Trophoblast cell (in vitro differentiated cells and primary cell): ENCODE measurements around the gene MAP4K4.

Experiments used
- DNase-seq, 2 donors: peaks; one replicate each; pipeline ENCODE4 v3.0.0-alpha.2; 2016
- H2AFZ ChIP-seq: 2 replicates; pipeline ENCODE4 v1.6.1; 2013; ENCODE audit warnings: low read length, moderate library complexity, mild to moderate bottlenecking; ENCODE audit not compliant: insufficient read depth, poor library complexity
- H2AK5ac ChIP-seq: 2 replicates; pipeline ENCODE4 v1.6.1; 2013; ENCODE audit warnings: mild to moderate bottlenecking, low read length
- H2BK120ac ChIP-seq: 2 replicates; pipeline ENCODE4 v1.6.1; 2013; ENCODE audit warnings: low read length, mild to moderate bottlenecking, moderate library complexity; ENCODE audit not compliant: insufficient read depth, poor library complexity
- H2BK12ac ChIP-seq: 2 replicates; pipeline ENCODE4 v1.6.1; 2013; ENCODE audit warnings: mild to moderate bottlenecking, low read length, moderate library complexity
- H2BK5ac ChIP-seq: 2 replicates; pipeline ENCODE4 v1.6.1; 2013; ENCODE audit warnings: low read length, low read depth, moderate library complexity, mild to moderate bottlenecking; ENCODE audit not compliant: poor library complexity
- H3K14ac ChIP-seq: 2 replicates; pipeline ENCODE4 v1.6.1; 2013; ENCODE audit warnings: mild to moderate bottlenecking, low read length
- H3K18ac ChIP-seq: 2 replicates; pipeline ENCODE4 v1.6.1; 2013; ENCODE audit warnings: mild to moderate bottlenecking, low read length
- H3K23ac ChIP-seq: 2 replicates; pipeline ENCODE4 v1.6.1; 2013; ENCODE audit warnings: low read length
- H3K27ac ChIP-seq: 2 replicates; pipeline ENCODE4 v1.5.1; 2013; ENCODE audit warnings: low read depth, mild to moderate bottlenecking, inconsistent platforms, low read length, moderate library complexity
- H3K27me3 ChIP-seq: 2 replicates; pipeline ENCODE4 v1.6.1; 2013; ENCODE audit warnings: inconsistent platforms, mild to moderate bottlenecking, low read length, moderate library complexity; ENCODE audit not compliant: insufficient read depth
- H3K36me3 ChIP-seq, 2 experiments: 1 replicate in 1 of 2; 2 replicates in 1 of 2; pipeline ENCODE4 v1.6.1; 2013; ENCODE audit warnings: low read length in 2 of 2, mild to moderate bottlenecking in 2 of 2, moderate library complexity in 1 of 2; ENCODE audit not compliant: insufficient read depth in 2 of 2, control insufficient read depth in 1 of 2
- H3K4ac ChIP-seq: 2 replicates; pipeline ENCODE4 v1.6.1; 2013; ENCODE audit warnings: low read depth, mild to moderate bottlenecking, low read length, moderate library complexity
- H3K4me1 ChIP-seq, 2 experiments: 1 replicate in 1 of 2; 2 replicates in 1 of 2; pipeline ENCODE4 v1.6.1; 2013; ENCODE audit warnings: low read length in 2 of 2, mild to moderate bottlenecking in 2 of 2, moderate library complexity in 1 of 2; ENCODE audit not compliant: insufficient read depth in 2 of 2, control insufficient read depth in 1 of 2
- H3K4me2 ChIP-seq: 2 replicates; pipeline ENCODE4 v1.6.1; 2013; ENCODE audit warnings: inconsistent platforms, mild to moderate bottlenecking, low read length, moderate library complexity
- H3K4me3 ChIP-seq: 2 replicates; pipeline ENCODE4 v1.5.1; 2013; ENCODE audit warnings: mild to moderate bottlenecking, low read depth, low read length, inconsistent platforms
- H3K79me1 ChIP-seq: one replicate; pipeline ENCODE4 v1.6.1; 2013; ENCODE audit warnings: low read length
- H3K79me2 ChIP-seq: 2 replicates; pipeline ENCODE4 v1.6.1; 2013; ENCODE audit warnings: low read length, mild to moderate bottlenecking; ENCODE audit not compliant: control insufficient read depth, insufficient read depth, poor library complexity
- H3K9ac ChIP-seq: 2 replicates; pipeline ENCODE4 v1.6.1; 2013; ENCODE audit warnings: mild to moderate bottlenecking, low read length
- H3K9me3 ChIP-seq: 2 replicates; pipeline ENCODE4 v1.6.1; 2013; ENCODE audit warnings: low read depth, mild to moderate bottlenecking, control low read depth, inconsistent platforms, low read length; ENCODE audit not compliant: insufficient read depth
- H4K12ac ChIP-seq: 2 replicates; pipeline ENCODE4 v1.6.1; 2013; ENCODE audit warnings: low read depth, mild to moderate bottlenecking, low read length, moderate library complexity
- H4K8ac ChIP-seq: 2 replicates; pipeline ENCODE4 v1.6.1; 2013; ENCODE audit warnings: low read depth, mild to moderate bottlenecking, low read length, moderate library complexity
- H4K91ac ChIP-seq: one replicate; pipeline ENCODE4 v1.6.1; 2013; ENCODE audit warnings: low read depth, mild to moderate bottlenecking, low read length, moderate library complexity
- WGBS: extraction: QIAGEN DNeasy Blood & Tissue Kit; methylation state at CpG from one replicate; pipeline ENCODE4 v1.1.7; 2013; ENCODE audit warnings: missing lambda C conversion rate; ENCODE audit not compliant: insufficient read length, insufficient coverage; ENCODE audit errors: extremely low coverage; 5-methylcytosine and 5-hydroxymethylcytosine counted together

Gene MAP4K4

GRCh38 chr2:101871480-101871879 lies 174.0 kb downstream of the MAP4K4 start:
- H3K4me2 ChIP-seq = no peak overlapping the region
- H3K27me3 ChIP-seq = no peaks in the 10 kb centered on the region
- H2BK12ac ChIP-seq = no peak overlapping the region
- no peak overlapping the region for H2BK120ac ChIP-seq
- DNase-seq = no peak
- peak overlapping the region; percentile 98 for H3K23ac ChIP-seq
- no peak overlapping the region for H4K91ac ChIP-seq
- no peak overlapping the region for H2BK5ac ChIP-seq
- no peaks in the 10 kb centered on the region for H3K79me1 ChIP-seq
- H3K9me3 ChIP-seq = peaks cover 2% of the 10 kb centered on the region
- H3K27ac ChIP-seq = no peak overlapping the region
- no peak overlapping the region for H3K18ac ChIP-seq
- H3K4me1 ChIP-seq = no peaks in the 10 kb centered on the region
- H3K36me3 ChIP-seq = peaks cover 34 to 59% of the 10 kb centered on the region in 2 experiments
- H3K14ac ChIP-seq = no peak overlapping the region
- H3K4me3 ChIP-seq = peak overlapping the region; percentile 37
- WGBS = no CpG with 5 or more reads among the region's 5 CpGs
- H2AK5ac ChIP-seq = no peak overlapping the region
- no peak overlapping the region for H4K8ac ChIP-seq
- no peaks in the 10 kb centered on the region for H3K79me2 ChIP-seq
- no peak overlapping the region for H3K4ac ChIP-seq
- no peak overlapping the region for H4K12ac ChIP-seq
- H3K9ac ChIP-seq = no peak overlapping the region
- no peak overlapping the region for H2AFZ ChIP-seq

DNA sequence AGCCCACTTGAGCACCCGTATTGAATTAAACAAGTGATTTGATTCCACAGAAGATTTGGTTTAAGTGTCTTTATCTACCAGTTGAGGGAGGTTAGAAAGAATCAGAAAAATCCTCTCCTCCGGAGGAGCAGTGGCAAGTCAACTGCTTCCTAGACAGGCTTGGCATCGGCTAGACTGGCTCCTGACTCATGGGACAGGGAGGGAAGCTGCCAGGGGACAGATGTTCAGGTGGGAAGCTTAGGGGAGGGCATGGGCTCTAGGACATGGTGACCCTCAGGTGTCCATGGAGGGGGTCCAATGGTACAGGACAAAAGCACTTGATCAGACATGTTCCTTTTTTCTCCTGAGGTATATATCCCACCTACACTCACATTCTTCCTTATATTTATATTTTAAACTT lies 175.0 kb downstream of the MAP4K4 start:
- no peak overlapping the region for H3K23ac ChIP-seq
- no peak overlapping the region for H3K4me3 ChIP-seq
- no peak overlapping the region for H3K18ac ChIP-seq
- H3K79me2 ChIP-seq = no peaks in the 10 kb centered on the region
- no peak overlapping the region for H2BK12ac ChIP-seq
- H3K36me3 ChIP-seq = peaks cover 33 to 57% of the 10 kb centered on the region in 2 experiments
- H3K4me1 ChIP-seq = no peaks in the 10 kb centered on the region
- H2AK5ac ChIP-seq = no peak overlapping the region
- no peak overlapping the region for H2AFZ ChIP-seq
- H4K12ac ChIP-seq = no peak overlapping the region
- H3K9ac ChIP-seq = no peak overlapping the region
- no peak for DNase-seq
- H3K27ac ChIP-seq = no peak overlapping the region
- no peak overlapping the region for H3K14ac ChIP-seq
- no CpG with 5 or more reads among the region's 3 CpGs for WGBS
- no peak overlapping the region for H3K4me2 ChIP-seq
- peaks cover 2% of the 10 kb centered on the region for H3K9me3 ChIP-seq
- H2BK5ac ChIP-seq = no peak overlapping the region
- no peak overlapping the region for H2BK120ac ChIP-seq
- no peak overlapping the region for H4K91ac ChIP-seq
- H3K79me1 ChIP-seq = no peaks in the 10 kb centered on the region
- H3K4ac ChIP-seq = no peak overlapping the region
- H3K27me3 ChIP-seq = no peaks in the 10 kb centered on the region
- H4K8ac ChIP-seq = no peak overlapping the region

DNA sequence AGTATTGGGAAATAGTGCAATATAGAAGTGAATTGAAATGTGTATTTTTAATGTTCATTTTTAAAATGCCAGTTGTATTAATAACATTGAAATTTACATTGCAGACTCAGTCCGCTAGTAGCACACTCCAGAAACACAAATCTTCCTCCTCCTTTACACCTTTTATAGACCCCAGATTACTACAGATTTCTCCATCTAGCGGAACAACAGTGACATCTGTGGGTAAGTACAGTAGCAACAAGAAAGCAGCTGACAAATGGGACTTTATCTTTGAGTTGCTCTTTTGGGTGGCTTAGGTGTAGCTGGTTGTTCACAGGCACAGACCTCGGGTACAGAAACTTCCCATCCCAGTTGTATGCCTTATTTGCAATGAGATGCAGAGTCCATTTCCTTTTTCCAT lies 176.0 kb downstream of the MAP4K4 start:
- Histone ChIP-seq H3K27me3 (no peaks in the 10 kb centered on the region), H3K4me2 (no peak overlapping the region), H4K8ac (no peak overlapping the region), H4K12ac (no peak overlapping the region), H3K4me1 (no peaks in the 10 kb centered on the region), H3K9ac (no peak overlapping the region), H3K9me3 (peaks cover 2% of the 10 kb centered on the region), H3K14ac (no peak overlapping the region), H3K23ac (no peak overlapping the region), H2BK120ac (no peak overlapping the region), H3K36me3 (peaks cover 31 to 55% of the 10 kb centered on the region in 2 experiments), H3K4me3 (no peak overlapping the region), H2BK5ac (no peak overlapping the region), H3K27ac (no peak overlapping the region), H2AFZ (no peak overlapping the region), H2BK12ac (no peak overlapping the region), H3K79me2 (no peaks in the 10 kb centered on the region), H4K91ac (no peak overlapping the region), H3K4ac (no peak overlapping the region), H2AK5ac (no peak overlapping the region), H3K79me1 (no peaks in the 10 kb centered on the region), H3K18ac (no peak overlapping the region)
- DNase-seq = peak in 1 of 2 donors; percentile 19
- no CpG with 5 or more reads among the region's 3 CpGs for WGBS

DNA sequence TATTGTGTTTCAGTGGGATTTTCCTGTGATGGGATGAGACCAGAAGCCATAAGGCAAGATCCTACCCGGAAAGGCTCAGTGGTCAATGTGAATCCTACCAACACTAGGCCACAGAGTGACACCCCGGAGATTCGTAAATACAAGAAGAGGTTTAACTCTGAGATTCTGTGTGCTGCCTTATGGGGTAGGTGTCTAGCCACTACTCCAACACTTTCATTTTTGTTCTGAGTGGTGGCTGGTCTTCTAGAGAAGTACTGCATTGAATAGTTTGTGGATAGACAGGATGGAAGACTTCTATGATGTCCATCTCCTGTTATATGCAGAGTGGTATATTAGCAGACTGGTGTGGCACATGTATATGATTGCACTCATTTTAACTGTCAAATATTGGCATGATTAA lies 176.6 kb downstream of the MAP4K4 start:
- no peak overlapping the region for H4K91ac ChIP-seq
- no peak overlapping the region for H3K4me3 ChIP-seq
- H3K27me3 ChIP-seq = no peaks in the 10 kb centered on the region
- no peak overlapping the region for H2BK5ac ChIP-seq
- no peak overlapping the region for H2BK120ac ChIP-seq
- H3K9me3 ChIP-seq = peaks cover 2% of the 10 kb centered on the region
- no peak overlapping the region for H3K4me2 ChIP-seq
- no peak overlapping the region for H3K23ac ChIP-seq
- no peaks in the 10 kb centered on the region for H3K4me1 ChIP-seq
- H3K27ac ChIP-seq = no peak overlapping the region
- DNase-seq = no peak
- H3K36me3 ChIP-seq = peaks cover 31 to 56% of the 10 kb centered on the region in 2 experiments
- no peak overlapping the region for H2AK5ac ChIP-seq
- H2BK12ac ChIP-seq = no peak overlapping the region
- no peak overlapping the region for H3K4ac ChIP-seq
- no peak overlapping the region for H2AFZ ChIP-seq
- H3K18ac ChIP-seq = no peak overlapping the region
- no peak overlapping the region for H3K14ac ChIP-seq
- H4K8ac ChIP-seq = no peak overlapping the region
- no peaks in the 10 kb centered on the region for H3K79me1 ChIP-seq
- no peak overlapping the region for H3K9ac ChIP-seq
- no CpG with 5 or more reads among the region's 3 CpGs for WGBS
- H3K79me2 ChIP-seq = no peaks in the 10 kb centered on the region
- no peak overlapping the region for H4K12ac ChIP-seq
